NCI-H146 (cell line): Measurements from ENCODE around the gene DUSP7.
"Not testable (repeated sequence)": the region's sequence is repeated elsewhere in the genome, so short reads cannot be mapped to it uniquely, and the experiment has no call there.

ENCODE experiments used
- DNase-seq: peaks from one replicate; lab custom pipeline; 2025; lab: John Stamatoyannopoulos, UW

DUSP7 gene

DNA sequence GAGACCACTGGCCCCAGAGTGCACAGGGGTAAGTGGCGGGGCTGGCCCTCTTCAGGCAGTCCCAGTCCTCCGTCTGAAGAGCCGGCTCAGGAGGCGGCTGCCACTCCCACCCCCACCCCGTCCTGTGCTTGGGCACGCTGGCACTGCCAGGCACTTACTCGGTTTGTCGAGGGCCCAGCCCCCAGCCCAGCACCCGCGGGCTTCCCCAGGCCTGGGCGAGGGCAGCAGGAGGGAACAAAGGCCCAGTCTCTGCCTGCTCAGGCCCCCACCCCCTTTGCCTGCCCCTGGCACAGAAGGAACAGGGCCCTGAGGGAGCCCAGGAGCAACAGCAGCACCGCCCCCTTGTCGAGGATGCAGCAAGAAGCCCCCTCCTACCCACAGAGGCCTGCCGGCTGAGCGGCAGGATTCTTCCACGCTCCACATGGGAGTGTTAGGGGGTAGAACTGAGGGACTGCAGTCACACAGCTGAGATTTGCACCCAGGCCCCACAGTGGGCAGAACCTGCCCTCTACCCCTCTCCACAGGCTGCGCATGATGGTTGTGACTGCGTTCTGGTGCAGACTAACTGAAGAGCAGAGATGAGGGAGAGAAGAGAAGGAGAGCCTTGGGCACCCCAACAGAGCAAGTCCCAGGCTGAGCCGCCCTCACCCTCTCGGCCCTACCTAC, 8.9 kb downstream of the DUSP7 start:
- no peak for DNase-seq

DNA sequence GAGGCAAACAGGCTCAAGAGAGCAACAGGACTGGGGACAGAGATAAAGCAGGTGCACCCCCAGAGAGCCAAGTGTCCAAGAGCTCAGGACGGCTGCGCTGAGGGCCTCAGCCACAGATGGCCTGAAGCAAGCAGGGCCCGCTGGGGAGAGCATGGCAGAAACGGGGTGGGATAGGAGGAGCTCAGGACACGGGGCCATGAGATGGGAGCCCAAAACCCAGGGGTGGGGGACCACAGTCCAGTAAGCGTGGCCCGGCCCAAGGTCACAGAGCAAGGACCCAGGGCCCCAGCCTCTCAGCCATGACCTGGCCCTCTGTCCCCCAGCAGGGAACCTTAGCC, 9.5 kb downstream of the DUSP7 start:
- no peak for DNase-seq

DNA sequence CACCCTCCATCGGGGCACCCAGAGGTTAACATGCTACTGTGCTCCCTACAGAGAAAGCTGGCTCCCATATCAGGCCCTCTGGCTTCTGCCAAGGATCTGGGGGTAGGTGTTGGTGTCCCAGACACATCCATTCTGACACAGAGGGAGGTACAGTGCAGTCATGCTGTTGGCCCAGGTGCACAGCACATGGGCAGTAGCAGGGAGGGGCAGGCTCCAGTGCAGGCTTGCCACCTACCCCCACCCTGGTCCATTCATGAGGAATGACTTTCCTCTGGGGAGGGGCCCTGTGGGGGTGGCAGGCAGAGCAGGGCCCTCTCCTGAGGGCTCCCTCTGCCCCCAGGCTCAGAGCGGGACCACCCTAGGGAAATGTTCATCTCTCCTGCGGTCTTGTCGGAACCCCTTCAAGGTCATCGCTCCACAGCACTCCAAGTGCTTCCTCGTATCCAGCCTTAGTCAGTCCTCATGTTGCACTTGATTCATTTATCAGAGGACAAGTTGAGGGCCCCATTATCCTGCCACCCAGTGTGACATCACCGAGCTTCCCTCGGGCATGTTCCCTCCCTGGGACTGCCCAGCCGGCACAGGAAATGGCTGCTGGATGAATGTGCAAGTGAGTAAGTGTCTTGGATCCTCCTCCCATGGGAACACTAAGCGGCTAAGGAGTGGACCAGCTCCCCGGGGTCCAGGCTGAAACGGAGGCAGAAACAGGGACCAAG, 10.0 kb downstream of the DUSP7 start:
- DNase-seq: no peak

DNA sequence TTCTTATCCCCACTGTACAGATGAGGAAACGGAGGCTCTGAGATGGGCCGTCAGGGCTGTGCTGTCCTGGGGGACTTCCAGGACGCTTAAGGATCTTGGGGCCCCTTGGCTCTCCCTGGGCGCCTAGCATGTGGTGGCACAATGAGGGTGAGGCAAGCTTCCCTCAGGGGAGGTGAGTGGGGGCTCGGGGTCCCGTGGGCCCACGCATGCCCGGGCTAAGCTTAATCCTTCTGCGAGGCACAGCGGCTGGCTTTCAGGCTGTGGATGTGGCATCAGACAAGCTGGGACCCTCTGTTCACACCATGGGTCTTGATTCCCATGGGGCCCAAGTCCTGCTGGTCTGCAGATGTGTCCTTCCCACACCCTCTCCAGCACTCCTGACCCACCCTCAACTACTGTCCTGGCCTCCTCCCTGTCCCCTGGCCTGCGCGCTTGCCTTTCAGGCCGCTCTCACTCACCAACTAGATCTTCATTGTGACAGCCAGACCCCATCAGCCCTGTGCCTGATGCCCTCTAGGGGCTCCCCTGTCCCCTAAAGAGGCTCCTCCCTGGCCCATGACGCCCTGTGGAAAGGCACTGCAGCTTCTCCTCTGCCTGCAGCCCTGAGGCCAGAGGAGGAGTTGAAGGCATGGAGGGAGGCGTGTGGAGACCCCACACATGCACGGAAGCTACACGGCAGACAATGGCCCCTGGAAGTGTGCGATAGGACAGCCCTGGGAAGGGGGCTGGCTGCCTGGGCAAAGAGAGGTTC, 11.3 kb downstream of the DUSP7 start:
- DNase-seq: no peak

DNA sequence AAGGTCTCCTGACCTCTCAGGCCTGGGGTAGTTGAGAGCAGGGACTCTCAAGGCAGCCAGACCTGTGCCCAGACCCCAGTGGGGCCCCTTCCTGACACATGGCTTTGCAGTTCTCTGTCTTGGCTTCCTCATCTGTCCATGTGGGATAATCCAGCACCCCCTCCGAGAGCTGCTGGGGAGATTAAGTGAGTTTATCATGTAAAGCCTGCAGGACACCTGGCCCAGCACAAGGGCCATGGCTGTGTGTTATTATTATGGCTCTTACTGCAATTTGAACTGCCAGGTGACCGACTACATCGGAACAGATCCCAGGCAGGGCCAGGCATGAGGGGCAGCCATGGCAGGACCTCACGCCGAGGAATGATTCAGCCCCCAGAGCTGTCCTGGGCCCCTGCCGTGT, 12.6 kb downstream of the DUSP7 start:
- no peak for DNase-seq

DNA sequence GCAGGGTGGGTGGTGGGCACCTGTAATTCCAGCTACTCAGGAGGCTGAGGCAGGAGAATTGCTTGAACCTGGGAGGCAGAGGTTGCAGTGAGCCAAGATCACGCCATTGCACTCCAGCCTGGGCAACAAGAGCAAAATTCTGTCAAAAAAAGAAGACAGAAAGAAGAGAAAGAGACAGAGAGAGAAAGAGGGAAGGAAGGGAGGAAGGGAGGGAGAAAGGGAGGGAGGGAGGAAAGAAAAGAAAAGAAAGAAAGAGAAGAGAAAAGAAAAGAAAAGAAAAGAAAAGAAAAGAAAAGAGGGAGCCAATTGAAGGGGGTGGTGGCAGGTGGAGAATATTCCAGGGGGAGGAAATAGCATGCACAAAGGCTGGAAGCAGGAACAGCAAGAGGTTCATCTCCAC, 13.3 kb downstream of the DUSP7 start:
- DNase-seq: not testable (repeated sequence)

DNA sequence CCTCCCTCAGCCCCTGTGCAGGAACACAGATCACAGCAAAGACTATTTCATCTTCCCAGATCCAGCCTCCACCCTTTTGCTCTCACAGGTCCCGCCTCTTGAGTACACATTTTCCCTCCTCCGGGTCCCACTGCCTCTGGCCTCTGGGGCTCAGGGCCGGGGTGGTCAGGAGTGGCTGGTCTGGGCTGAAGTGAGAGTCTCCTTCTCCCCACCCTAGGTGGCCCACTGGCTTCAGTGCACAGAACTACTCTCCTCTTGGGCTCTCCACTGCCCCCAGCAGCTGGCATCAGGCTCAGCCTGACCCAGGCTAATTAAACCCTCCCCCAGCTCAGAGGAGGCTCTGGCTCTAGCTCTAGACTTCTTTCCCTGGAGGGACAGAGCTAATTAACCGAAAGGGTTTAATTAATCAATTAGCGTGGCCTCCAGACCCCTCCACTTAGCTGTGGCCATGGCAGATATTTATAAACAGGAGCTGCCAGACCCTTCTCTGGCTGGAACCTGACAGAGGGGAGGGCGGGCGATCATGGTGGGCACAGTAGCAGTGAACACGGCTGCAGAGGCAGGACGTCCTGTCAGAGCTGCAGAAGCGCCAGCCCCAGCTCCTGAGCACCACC, 15.1 kb downstream of the DUSP7 start:
- DNase-seq: no peak

DNA sequence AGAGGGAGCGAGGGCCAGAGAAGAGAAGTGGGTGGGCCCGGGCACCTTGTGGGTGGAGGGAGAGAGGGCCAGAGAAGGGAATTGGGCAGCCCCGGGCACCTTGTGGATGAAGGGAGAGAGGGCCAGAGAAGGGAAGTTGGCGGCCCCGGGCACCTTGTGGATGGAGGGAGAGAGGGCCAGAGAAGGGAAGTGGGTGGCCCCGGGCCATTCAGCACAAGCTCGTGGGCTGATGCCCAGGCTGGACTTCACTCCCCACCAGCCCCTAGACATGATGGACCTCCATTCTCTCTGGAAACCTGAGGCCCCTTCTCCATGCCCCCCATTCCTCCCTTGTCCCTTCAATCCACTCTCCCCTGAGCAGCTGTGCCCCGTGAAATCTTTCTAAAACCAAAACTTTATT, 15.8 kb downstream of the DUSP7 start:
- DNase-seq: no peak

DNA sequence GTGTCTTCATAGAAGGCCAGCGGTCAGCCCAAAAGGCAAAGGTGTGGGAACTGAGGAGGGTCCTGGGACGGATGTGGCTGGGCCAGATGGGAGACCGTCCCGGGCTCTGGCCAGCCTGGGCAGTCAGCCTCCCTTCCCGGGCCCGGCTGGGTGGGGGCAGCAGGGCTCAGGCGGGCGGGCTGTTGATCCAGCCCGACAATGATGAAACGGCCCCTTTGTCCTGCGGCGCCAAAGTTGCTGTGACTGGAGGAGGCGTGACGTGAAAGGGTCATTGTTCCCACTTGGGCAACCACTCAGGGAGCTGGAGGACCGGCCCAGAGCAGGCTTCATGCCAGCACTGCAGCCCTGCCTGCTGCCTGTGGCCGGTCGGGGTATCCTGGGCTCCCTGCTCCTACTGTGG, 16.5 kb downstream of the DUSP7 start:
- DNase-seq: no peak

DNA sequence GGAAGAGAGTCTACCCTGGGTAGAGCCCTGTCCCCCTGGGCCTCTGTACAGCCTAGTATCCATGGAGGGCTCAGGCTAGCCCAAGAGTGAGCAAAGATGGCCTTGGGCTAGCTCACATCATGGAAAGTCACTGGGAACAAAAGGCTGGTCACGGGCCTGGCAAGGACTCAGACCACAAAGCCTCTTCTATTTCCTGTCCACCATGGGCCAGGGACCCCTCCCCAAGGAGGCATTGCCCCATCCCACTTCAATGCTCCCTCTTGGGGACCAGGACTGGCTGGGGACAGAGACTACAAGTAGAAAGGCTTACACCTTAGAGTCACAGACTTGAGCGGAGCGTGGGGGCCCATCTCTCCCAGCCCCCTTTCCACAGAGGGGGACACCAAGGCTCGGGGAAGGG, 16.9 kb downstream of the DUSP7 start:
- no peak for DNase-seq

DNA sequence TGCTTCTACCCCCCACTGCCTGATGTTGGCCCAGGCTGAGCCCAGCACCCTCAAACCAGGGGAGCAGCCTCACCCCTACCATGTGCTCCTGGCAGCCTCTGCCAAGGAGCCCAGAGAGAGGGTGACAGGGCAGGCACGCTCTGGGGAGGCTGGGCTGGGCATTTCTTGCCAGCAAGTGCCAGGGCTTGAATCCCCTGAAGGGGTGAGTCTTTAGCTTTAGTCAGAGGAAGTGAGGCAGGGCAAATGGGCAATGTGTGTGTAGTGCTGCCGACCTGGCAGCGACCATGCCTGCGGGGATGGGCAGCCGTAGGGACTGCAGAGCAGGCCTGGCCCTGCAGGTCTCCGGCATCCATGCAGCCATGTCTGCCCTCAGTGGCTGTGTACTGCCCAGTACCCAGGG, 18.1 kb downstream of the DUSP7 start:
- no peak for DNase-seq

DNA sequence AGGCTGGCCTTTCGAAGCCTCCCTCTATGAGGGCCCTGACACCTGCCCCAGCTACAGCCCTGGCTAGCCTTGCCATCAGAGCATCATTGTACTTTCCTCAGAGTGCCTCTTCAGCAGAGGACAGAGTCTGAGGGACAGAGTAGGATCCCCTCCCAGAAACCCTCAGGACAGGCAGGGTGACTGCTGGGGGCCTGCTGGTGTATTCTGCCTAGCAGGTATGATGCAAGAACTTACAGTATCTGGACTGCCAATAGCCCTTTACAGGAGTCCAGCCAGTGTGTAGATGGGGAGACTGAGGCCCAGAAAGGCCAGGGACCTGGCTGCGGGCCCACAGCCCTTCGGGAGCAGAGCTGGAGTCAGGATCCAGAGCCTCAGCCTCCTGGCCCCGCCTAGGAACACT, 19.1 kb downstream of the DUSP7 start:
- DNase-seq: no peak

DNA sequence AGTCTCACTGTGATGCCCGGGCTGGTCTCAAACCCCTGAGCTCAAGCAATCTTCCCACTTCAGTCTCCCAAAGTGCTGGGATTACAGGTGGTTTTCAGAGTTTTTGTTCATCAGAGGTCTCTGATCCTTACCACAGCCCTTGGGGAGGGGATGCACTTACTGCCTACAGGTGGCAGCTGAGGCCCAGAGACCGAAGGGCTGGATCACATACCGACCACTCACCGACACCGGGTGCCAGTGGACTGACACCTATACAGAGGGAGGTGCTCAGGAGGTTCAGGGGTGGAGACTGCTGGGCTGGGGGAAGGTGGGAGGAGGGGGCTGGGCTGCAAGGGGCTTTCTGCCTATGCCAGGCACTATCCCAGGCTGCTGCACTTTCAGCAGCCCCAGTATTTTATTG, 19.5 kb downstream of the DUSP7 start:
- DNase-seq: no peak

DNA sequence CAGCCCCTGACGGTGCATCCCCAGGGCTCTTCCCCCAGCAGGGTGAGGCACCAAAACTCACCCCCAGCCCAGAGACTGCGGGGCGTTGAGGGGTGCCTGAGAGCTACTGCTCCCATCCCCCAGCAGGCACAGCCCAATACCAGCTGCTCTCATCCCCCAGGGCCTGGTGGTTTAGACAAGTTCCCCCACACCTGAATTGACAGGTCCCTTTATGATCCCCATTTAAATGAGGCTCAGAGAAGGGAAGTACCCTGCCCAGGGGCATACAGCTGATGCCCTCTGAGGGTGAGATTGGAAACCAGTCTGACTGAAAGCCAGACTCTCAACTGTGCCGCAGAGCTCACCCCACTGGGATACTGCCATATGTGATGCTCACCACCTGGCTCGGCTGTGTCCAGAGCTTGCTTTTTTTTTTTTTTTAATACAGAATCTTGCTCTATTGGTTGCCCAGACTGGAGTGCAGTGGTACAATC, 20.1 kb downstream of the DUSP7 start:
- DNase-seq: no peak

DNA sequence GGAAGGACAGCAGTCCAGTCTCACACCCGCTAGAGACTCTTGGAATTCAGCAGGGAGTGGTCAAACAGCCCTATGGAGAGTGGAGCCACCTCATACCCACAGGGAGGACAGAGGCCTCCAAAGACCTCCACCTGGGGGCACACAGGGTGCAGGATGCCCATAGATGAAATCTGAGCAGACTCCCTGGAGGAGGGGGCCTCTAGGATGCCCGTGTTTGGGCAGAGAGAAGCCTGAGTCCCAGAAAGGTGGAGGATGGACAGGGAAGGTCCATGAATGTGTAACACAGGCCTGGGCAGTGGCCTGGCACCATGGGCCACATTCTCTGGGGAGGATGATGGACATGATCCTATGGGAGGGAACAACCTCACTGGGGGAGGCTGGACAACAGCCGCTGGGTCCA, 21.7 kb downstream of the DUSP7 start:
- no peak for DNase-seq

DNA sequence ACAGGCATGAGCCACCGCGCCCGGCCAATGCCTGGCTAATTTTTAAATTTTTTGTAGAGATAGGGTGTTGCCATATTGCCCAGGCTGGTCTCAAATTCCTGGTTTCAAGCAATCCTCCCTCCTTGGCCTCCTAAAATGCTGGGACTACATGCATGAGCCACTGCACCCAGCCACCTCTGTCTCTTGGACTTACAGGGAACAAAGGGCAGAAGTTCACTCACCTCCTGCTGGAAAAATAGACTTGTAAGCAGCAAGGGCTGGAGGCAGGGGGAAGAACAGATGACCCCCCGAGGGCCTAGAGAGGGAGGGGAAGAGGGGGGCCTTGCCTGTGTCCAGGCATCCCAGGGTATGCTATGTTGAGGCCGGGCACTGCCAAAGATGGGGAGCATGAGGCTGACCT, 22.2 kb downstream of the DUSP7 start:
- DNase-seq: no peak

DNA sequence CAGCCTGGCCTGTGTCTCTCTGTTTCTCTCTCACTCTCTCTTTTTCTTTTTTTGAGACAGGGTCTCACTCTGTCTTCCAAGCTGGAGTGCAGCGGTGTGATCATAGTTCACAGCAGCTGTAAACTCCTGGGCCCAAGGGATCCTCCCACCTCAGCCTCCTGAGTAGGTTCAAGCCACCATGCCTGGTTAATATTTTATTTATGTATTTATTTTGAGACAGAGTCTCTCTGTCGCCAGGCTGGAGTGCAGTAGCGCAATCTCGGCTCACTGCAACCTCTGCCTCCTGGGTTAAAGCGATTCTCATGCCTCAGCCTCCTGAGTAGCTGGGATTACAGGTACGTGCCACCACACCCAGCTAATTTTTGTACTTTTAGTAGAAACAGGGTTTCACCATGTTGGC, 22.6 kb downstream of the DUSP7 start:
- DNase-seq: not testable (repeated sequence)

DNA sequence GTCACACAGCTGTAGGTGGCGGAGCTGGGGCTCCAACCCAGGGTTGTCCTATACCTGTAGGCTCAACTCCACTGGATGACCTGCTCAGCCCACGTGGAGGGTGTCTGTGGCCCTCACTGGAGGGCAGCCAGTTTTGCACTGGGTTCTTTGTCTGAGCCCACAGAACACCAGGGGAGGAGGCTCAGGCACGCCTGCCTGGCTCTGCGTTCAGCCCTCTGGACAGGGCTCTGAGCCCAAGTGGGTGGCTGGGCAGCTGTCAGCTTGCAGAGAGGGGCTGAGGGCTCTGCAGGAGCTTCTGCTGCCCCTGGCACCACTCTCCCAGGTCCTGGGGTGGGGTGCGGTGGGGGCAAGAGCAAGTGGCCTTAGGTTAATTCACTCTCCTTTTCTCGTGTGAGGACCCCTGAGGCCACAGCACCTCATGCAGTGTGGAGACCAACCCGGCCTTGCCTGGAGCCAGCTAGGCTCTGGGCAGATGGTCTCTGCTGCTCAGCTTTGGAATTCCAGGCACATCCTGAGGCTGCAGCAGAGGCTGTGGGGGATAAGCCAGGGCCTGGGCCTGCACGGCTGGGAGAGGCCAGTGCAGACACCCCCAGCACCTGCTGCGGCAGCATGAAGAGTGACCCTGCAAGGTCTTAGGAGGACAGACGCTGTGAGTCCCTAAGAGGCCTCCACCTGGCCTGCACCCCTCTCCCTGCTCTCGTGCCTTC, 23.5 kb downstream of the DUSP7 start:
- DNase-seq: no peak

DNA sequence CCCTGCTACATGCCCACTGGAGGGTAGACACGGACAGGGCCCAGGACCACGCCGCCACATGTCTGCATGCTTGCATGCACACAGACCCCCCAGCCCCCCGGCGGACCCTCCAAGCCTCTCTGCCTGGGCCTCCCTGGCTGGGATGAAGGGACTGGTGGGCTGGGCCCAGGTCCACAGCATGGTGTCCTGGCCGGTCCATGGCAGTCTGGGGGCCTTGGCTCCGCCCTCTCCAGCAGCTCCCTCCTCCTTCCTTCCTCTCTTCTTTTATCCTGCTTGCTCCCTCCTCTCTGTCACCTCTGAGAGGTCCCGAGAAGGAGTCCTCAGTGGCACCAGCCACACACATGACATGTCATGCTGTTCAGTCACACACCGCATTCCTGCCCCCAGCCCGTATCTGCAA, 24.5 kb downstream of the DUSP7 start:
- no peak for DNase-seq

DNA sequence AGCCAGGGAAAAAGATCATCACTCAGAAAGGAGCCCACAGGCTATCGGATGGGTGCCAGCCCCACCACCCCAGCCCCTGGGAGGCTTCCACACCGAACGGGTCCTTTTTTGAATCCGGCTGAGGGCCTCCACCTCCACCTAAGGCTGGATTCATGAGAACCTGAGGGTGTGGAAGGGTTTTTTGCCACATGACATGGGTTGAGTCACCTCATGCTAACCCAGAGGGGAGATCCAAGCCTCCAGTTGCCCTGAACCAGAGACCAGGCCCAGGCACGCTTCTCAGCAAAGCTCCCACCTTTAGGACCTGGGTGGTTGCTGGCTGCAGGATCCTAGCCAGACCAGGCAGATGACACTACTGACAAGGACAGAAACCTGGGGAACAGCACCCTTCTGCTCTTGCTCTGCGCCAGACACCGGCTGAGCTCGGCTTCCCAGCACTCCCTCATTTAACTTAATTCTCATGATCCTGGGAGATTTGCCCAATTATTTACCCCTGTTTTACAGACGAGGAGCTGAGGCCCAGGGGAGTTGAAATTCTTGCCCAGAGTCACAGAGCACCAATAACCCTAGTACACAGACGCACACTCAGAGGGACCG, 25.6 kb downstream of the DUSP7 start:
- DNase-seq: no peak

DNA sequence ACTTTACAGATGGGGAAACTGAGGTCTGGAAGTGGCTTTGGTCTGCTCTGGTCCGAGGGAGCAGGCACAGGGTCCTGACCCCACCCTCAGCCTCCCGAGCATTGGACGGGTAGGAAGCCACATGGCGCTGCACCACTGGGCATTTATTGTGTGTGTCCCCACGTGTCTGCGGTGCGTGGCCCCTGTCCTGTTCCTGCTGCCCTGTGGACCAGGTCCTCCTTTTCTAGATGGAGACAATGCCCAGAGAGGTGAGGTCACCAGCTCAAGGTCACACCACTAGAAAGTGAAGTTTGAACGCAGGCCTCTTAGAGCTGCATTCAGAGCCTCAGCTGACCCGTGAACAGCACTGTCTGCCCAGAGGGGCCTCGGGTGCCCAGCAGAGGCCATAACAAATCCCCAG, 26.8 kb downstream of the DUSP7 start:
- DNase-seq: no peak

DNA sequence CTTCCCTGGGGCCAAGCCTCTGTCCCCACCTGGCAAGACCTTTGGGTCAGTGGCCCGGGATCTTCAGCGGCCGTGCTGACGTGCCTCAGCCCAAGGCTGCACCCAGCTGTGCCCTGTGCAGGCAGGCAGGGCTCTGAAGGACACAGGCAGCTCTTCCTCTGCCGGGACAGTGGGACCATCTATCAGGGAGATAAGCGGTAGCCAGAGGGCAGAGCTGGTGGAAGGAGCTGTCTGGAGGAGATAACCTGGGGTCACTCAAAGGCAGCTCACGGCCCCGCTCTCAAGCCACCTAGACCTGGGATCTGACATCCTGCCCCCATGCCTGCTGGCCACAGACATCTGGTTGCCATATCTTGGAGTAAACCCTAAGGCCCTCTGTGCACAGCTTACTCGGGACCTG, 27.3 kb downstream of the DUSP7 start:
- DNase-seq: no peak
